Epithelial cell of proximal tubule (primary cell): Measurements from ENCODE around the gene CABLES1. TPM values are rescaled to one million over a fixed set of nuclear protein-coding genes. Genes with fewer than 3 reads are reported as not detected.
"Not testable (repeated sequence)": the region's sequence is repeated elsewhere in the genome, so short reads cannot be mapped to it uniquely, and the experiment has no call there.

Experiments used
- DNase-seq: peaks from one replicate; pipeline ENCODE4 v3.0.0-alpha.2; 2011; ENCODE audit warnings: low read depth
- H3K4me3 ChIP-seq: 2 replicates; pipeline ENCODE4 v1.5.1; 2011; ENCODE audit warnings: low read depth, mild to moderate bottlenecking, low read length
- CTCF ChIP-seq: conservative IDR thresholded peaks from 2 replicates; pipeline ENCODE4 v1.5.1; 2012; ENCODE audit warnings: low read depth, mild to moderate bottlenecking, low read length
- total RNA-seq: library from RNA; depleted of rRNA; stranded (reverse); fragments of >200 nt; gene quantifications from 2 replicates; pipeline ENCODE4 v1.2.3, GENCODE V29; 2015

Gene CABLES1
- total RNA-seq, 1 donor from 2014 or later: 6.1 TPM

GRCh38 chr18:23268641-23269040, 133.4 kb downstream of the CABLES1 start:
- no peak for DNase-seq
- TF ChIP-seq CTCF: no peak
- no peak overlapping the region for H3K4me3 ChIP-seq

GRCh38 chr18:23269068-23269467, 133.8 kb downstream of the CABLES1 start:
- not testable (repeated sequence) for H3K4me3 ChIP-seq, DNase-seq

GRCh38 chr18:23269928-23270327, 134.6 kb downstream of the CABLES1 start:
- DNase-seq: no peak
- no peak overlapping the region for H3K4me3 ChIP-seq
- TF ChIP-seq CTCF: no peak

DNA sequence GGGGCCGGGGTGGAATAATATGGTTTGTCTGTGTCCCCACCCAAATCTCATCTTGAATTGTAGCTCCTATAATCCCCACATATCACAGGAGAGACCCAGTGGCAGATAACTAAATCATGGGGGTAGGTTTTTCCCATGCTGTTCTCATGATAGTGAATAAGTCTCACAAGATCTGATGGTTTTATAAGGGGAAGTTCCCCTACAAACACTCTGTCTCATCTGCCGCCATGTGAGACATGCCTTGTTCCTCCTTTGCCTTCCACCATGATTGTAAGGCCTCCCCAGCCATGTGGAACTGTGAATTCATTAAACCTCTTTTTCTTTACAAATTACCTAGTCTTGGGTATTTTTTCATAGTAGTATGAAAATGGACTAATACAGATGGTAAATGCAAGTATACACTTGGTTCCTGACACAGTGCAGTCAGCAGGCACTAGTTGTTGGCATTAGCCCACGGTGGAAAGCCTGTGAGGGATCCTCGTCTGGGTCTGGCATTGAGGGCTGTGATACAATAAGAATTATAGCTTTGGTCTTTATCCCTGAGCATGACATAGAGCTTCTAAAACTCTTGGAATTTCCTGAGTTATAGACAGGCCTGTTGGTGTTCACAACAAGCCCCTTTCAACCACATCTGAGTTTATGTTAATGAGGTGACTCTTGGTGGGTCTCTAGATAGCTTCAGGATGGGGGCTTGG, 135.8 kb downstream of the CABLES1 start:
- DNase-seq: no peak
- TF ChIP-seq CTCF: no peak
- no peak overlapping the region for H3K4me3 ChIP-seq

DNA sequence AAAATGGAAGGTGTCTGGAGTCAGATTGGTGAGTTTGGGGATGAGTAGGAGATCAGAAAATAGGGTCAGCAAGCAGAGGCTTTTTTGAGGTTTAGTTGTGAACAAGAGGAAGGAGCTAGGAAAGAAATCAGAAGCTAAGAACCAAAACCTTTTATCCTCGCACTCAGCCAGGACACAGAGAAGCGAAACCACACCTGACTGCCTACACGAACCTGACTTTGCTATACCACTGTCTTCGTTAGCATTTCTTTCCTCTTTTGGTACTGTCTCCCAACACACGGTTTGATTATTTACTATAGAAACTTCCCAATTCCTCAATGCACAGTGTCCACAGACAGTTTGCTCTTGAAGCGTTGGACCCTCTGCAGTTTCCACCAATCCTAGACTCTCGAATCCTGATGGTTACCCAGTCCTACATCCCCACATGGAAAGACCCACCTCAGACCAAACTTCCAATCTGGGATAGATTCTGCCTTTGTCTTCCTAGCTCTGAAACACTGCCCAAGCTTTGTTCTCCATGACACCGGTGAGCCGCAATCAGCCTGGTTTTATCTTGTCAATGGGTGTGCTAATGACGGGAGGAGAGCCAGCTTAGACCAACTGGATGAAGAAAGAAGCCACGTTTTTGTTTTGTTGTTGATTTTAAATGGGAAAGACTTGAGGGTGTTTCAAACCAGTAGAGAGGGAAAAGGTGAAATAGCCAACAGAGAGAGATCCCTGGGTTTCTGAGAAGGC, 137.4 kb downstream of the CABLES1 start:
- no peak for DNase-seq
- H3K4me3 ChIP-seq: no peak overlapping the region
- TF ChIP-seq CTCF: no peak

- H3K4me3 ChIP-seq: no peak overlapping the region
- no peak for DNase-seq
- no peak for TF ChIP-seq CTCF
Measured at GRCh38 chr18:23273443-23273966, 138.2 kb downstream of the CABLES1 start.

GRCh38 chr18:23274638-23275482, 139.6 kb downstream of the CABLES1 start:
- H3K4me3 ChIP-seq: no peak overlapping the region
- TF ChIP-seq CTCF: no peak
- no peak for DNase-seq
